ENCODE results near the gene NIPA2. TPM values are rescaled to one million over a fixed set of nuclear protein-coding genes. Genes with fewer than 3 reads are reported as not detected.

The NIPA2 gene
- total and polyA plus RNA-seq, 2 of the 13 experiments (the other 11 are each of a cell fraction or from before 2014, with no cell fraction given) = 29.0 to 56.2 TPM

DNA sequence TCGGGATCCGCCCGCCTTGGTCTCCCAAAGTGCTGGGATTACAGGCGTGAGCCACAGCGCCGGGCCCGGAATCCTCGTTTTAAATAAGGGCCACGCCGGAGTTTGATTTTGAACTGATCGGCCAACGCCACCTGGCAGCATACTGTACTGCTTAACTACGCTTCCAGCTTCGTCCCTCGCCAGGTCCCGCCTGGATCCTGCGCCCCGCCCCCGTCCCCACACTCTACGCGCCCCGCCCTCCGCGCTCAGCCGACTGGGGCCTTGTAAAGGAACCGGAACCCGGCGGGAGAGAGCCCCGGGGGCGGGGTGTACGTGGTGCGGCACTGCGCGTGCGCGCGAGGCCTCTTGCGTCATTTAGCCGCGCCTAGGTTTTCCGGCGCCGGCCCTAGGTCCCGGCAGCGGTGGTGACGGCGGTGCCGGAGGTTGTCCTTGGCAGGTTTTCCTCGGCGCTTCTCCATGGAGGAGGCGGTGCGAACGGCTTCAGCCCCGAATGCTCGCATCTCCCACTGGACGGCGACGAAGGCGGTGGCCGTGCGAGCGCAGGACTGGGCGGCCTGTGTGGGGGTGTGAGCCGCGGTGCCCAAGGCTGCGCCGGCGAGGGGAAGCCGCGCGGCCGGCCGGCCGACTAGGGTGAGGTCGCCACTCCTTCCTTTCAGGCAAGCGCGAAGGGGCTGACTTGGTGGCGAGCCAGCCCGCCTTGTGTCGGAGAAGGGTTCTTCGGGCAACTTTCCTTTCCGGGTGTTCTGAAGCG lies at the start of gene NIPA2 (continued):
- TF ChIP-seq, protein P1, sequence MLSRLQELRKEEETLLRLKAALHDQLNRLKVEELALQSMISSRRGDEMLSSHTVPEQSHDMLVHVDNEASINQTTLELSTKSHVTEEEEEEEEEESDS (CRISPR knock-in tag; IDR thresholded peaks at IDR 0.05; ENCODE audit: borderline replicate concordance) = no peak
- 0 out of 2 replicates have a peak, but pooled peaks have one; percentile 33 for TF ChIP-seq RELA (CRISPR knock-in tag; IDR thresholded peaks at IDR 0.05)
- TF ChIP-seq ZNF740 (CRISPR knock-in tag; IDR thresholded peaks at IDR 0.05) = peak; percentile 61; the same call in 1 of the 2 replicates
- TF ChIP-seq ZNF564 (CRISPR knock-in tag; IDR thresholded peaks at IDR 0.05) = peak; percentile 65; the same call in 1 of the 2 replicates
- no peak for TF ChIP-seq SP1 (IDR thresholded peaks at IDR 0.05)
- TF ChIP-seq SP1 (CRISPR knock-in tag; IDR thresholded peaks at IDR 0.05) = peak; percentile 48; the same call in 1 of the 2 replicates
- 0 out of 2 replicates have a peak, but pooled peaks have one; percentile 37 for TF ChIP-seq ZNF224 (CRISPR knock-in tag; IDR thresholded peaks at IDR 0.05)
- TF ChIP-seq DZIP1 (CRISPR knock-in tag; IDR thresholded peaks at IDR 0.05) = peak; percentile 63; the same call in 1 of the 2 replicates
- TF ChIP-seq CHD4 (IDR thresholded peaks at IDR 0.05; ENCODE audit: borderline replicate concordance, low read length) = peak; percentile 39; the same call in 1 of the 2 replicates
- TF ChIP-seq NRL (CRISPR knock-in tag; IDR thresholded peaks at IDR 0.05; ENCODE audit: borderline replicate concordance) = peak; percentile 47; the same call in 1 of the 2 replicates
- no peak for TF ChIP-seq ZNF101 (CRISPR knock-in tag; IDR thresholded peaks at IDR 0.05; ENCODE audit: borderline replicate concordance, low read depth)
- TF ChIP-seq HOXA3 (CRISPR knock-in tag; IDR thresholded peaks at IDR 0.05) = peak; percentile 87
- TF ChIP-seq SOX5 (CRISPR knock-in tag; IDR thresholded peaks at IDR 0.05; ENCODE audit: borderline replicate concordance) = peak; percentile 22; the same call in 1 of the 2 replicates
- peak; percentile 55; the same call in 1 of the 2 replicates for TF ChIP-seq MED1 (CRISPR knock-in tag; IDR thresholded peaks at IDR 0.05)
- TF ChIP-seq ZNF747 (CRISPR knock-in tag; IDR thresholded peaks at IDR 0.05; ENCODE audit: borderline replicate concordance) = peak; percentile 83
- TF ChIP-seq CREM (IDR thresholded peaks at IDR 0.05) = peak; percentile 93
- peak; percentile 66; the same call in 1 of the 2 replicates for TF ChIP-seq CREM (CRISPR knock-in tag; IDR thresholded peaks at IDR 0.05)
- TF ChIP-seq ZNF503 (CRISPR knock-in tag; IDR thresholded peaks at IDR 0.05) = no peak
- TF ChIP-seq ZNF639 (CRISPR knock-in tag; conservative IDR thresholded peaks at IDR 0.05) = 0 out of 2 replicates have a peak, but pooled peaks have one; percentile 35
- TF ChIP-seq KLF16 (CRISPR knock-in tag; IDR thresholded peaks at IDR 0.05) = peak in 1 of 2 experiments; percentile 70; a peak in 1 of 4 replicates
- 0 out of 2 replicates have a peak, but pooled peaks have one; percentile 26 for TF ChIP-seq ZNF720 (CRISPR knock-in tag; IDR thresholded peaks at IDR 0.05)
- TF ChIP-seq MEIS2 (CRISPR knock-in tag; IDR thresholded peaks at IDR 0.05) = peak; percentile 52; the same call in 1 of the 2 replicates
- no peak for TF ChIP-seq HOXA9 (CRISPR knock-in tag; IDR thresholded peaks at IDR 0.05; ENCODE audit: borderline replicate concordance)
